Measurements from ENCODE around the gene B3GALT6. TPM values are rescaled to one million over a fixed set of nuclear protein-coding genes. Genes with fewer than 3 reads are reported as not detected.

B3GALT6 gene
- total RNA-seq, 1 experiment from 2014 or later: 20.0 TPM

GRCh38 chr1:1215080-1215676 lies 16.9 kb upstream of the B3GALT6 start (continued):
- TF ChIP-seq ZNF532 (CRISPR knock-in tag; IDR thresholded peaks at IDR 0.05; ENCODE audit: borderline replicate concordance) (no peak), ZBTB21 (CRISPR knock-in tag; IDR thresholded peaks at IDR 0.05; ENCODE audit: borderline replicate concordance) (no peak), ZNF416 (CRISPR knock-in tag; IDR thresholded peaks at IDR 0.05) (no peak), RELA (CRISPR knock-in tag; IDR thresholded peaks at IDR 0.05; ENCODE audit: borderline replicate concordance) (no peak), JAZF1 (CRISPR knock-in tag; IDR thresholded peaks at IDR 0.05) (no peak), PRRX2 (CRISPR knock-in tag; IDR thresholded peaks at IDR 0.05) (no peak)

- CTCF ChIA-PET: no interaction called here
- TF ChIP-seq TEAD1 (CRISPR knock-in tag; IDR thresholded peaks at IDR 0.05): no peak
- TF ChIP-seq ZNF263 (CRISPR knock-in tag; IDR thresholded peaks at IDR 0.05; ENCODE audit: low read depth): no peak
- TF ChIP-seq RELA (CRISPR knock-in tag; IDR thresholded peaks at IDR 0.05; ENCODE audit: borderline replicate concordance): no peak
- no peak for TF ChIP-seq MLX (CRISPR knock-in tag; IDR thresholded peaks at IDR 0.05)
- TF ChIP-seq ZNF121 (CRISPR knock-in tag; IDR thresholded peaks at IDR 0.05): no peak
- Mint-ChIP-seq H3K27me3 (ENCODE audit: low read depth) (no peaks in the 10 kb centered on the region), H3K4me3 (no peak overlapping the region), H3K36me3 (no peaks in the 10 kb centered on the region; the same call in 1 of the 2 replicates), H3K27ac (no peak overlapping the region), H3K9me3 (no peaks in the 10 kb centered on the region), H3K4me1 (no peaks in the 10 kb centered on the region)
- POLR2A ChIA-PET: interaction anchor here (1.2 kb wide), 1 partner anchor 21 kb away, joined by 4 read pairs; no protein-coding TSS in a partner anchor
- ATAC-seq (no peak), DNase-seq (ENCODE audit: low spot score) (no peak)
Measured at GRCh38 chr1:1215881-1216605, 16.0 kb upstream of the B3GALT6 start.

- H3K4me1 Mint-ChIP-seq: no peaks in the 10 kb centered on the region
- POLR2A ChIA-PET: interaction anchor here (0.6 kb wide), 1 partner anchor 76 kb away, joined by 3 read pairs; no protein-coding TSS in a partner anchor
- DNase-seq (ENCODE audit: low spot score): no peak
- CTCF ChIA-PET: interaction anchor here (1.2 kb wide), 1 partner anchor 215 kb away, joined by 3 read pairs; no protein-coding TSS in a partner anchor
- H3K27me3 Mint-ChIP-seq (ENCODE audit: low read depth): no peaks in the 10 kb centered on the region
- no peak overlapping the region for H3K4me3 Mint-ChIP-seq
- H3K9me3 Mint-ChIP-seq: no peaks in the 10 kb centered on the region
- H3K36me3 Mint-ChIP-seq: no peaks in the 10 kb centered on the region; the same call in 1 of the 2 replicates
- peak overlapping the region; percentile 20; the same call in 1 of the 2 replicates for H3K27ac Mint-ChIP-seq
- ATAC-seq: no peak
- no peak for TF ChIP-seq ZBTB43 (CRISPR knock-in tag; IDR thresholded peaks at IDR 0.05)
- TF ChIP-seq STAT6 (CRISPR knock-in tag; conservative IDR thresholded peaks at IDR 0.05; ENCODE audit: low read depth): no peak
- no peak for TF ChIP-seq IRF1 (CRISPR knock-in tag; IDR thresholded peaks at IDR 0.05)
- TF ChIP-seq JUN (CRISPR knock-in tag; IDR thresholded peaks at IDR 0.05): no peak
- TF ChIP-seq E2F1 (CRISPR knock-in tag; IDR thresholded peaks at IDR 0.05): no peak
- no peak for TF ChIP-seq ZNF416 (CRISPR knock-in tag; IDR thresholded peaks at IDR 0.05)
Measured at GRCh38 chr1:1216770-1217620, 15.0 kb upstream of the B3GALT6 start.

All from WTC11 (cell line).